D721Med (cell line): ENCODE measurements around the gene PIAS4.
A peak's percentile ranks its signal among the peaks of the same experiment; 100 is the strongest.

Experiments used
- DNase-seq: peaks from one replicate; pipeline ENCODE4 v3.0.0; 2011; ENCODE audit warnings: low spot score; ENCODE audit not compliant: insufficient read length
- FAIRE-seq: peaks from 2 replicates; lab custom pipeline; 2011; peaks lifted over from hg19 to GRCh38; lab: Jason Lieb, UNC
- CTCF ChIP-seq: IDR thresholded peaks from 2 replicates; pipeline ENCODE4 v1.5.1; 2012; ENCODE audit warnings: mild to moderate bottlenecking, control low read depth; ENCODE audit not compliant: insufficient read depth; ENCODE audit errors: missing control alignments

Gene PIAS4

GRCh38 chr19:4033028-4033956 lies 25.8 kb downstream of the PIAS4 start:
- FAIRE-seq (no peak), DNase-seq (no peak)
- TF ChIP-seq CTCF: no peak

GRCh38 chr19:4034048-4035017 lies 26.8 kb downstream of the PIAS4 start:
- TF ChIP-seq CTCF: no peak
- DNase-seq: no peak
- no peak for FAIRE-seq

- no peak for TF ChIP-seq CTCF
- no peak for FAIRE-seq
- DNase-seq: no peak
Observed at GRCh38 chr19:4035018-4035566, 27.6 kb downstream of the PIAS4 start.

- no peak for TF ChIP-seq CTCF
- DNase-seq (no peak), FAIRE-seq (peak; percentile 91)
Observed at GRCh38 chr19:4035582-4035981, 28.0 kb downstream of the PIAS4 start.

- peak; percentile 86 for FAIRE-seq
- TF ChIP-seq CTCF: no peak
- DNase-seq: no peak
Observed at GRCh38 chr19:4036576-4037300, 29.2 kb downstream of the PIAS4 start.

GRCh38 chr19:4037301-4037949 lies 29.9 kb downstream of the PIAS4 start:
- FAIRE-seq: no peak
- no peak for DNase-seq
- no peak for TF ChIP-seq CTCF
